WTC11 (cell line): ENCODE results near the gene C14orf93. TPM values are rescaled to one million over a fixed set of nuclear protein-coding genes. Genes with fewer than 3 reads are reported as not detected.

Experiments
- ATAC-seq: fragments of 200-7000 bp; cut with Tn5 transposase; 2 replicates; pipeline ENCODE4 v1.10.0; 2021; ENCODE audit warnings: mild to moderate bottlenecking, moderate library complexity
- CTCF ChIA-PET: fragments of 300-600 bp; sonication (Branson Sonifier 250); formaldehyde crosslinking; loops from one replicate; lab custom pipeline; 2021; ENCODE audit warnings: antibody characterized with exemption; lab: Charles Lee
- POLR2A ChIA-PET: fragments of 350-600 bp; sonication (Branson Sonifier 250); formaldehyde crosslinking; loops from one replicate; lab custom pipeline; 2021; ENCODE audit warnings: antibody characterized with exemption; lab: Charles Lee
- DNase-seq: peaks from one replicate; pipeline ENCODE4 v3.0.0; 2021; ENCODE audit warnings: low spot score
- H3K27ac Mint-ChIP-seq: 2 replicates; pipeline ENCODE4 v1.8.0; 2021; ENCODE audit warnings: mixed read lengths
- H3K27me3 Mint-ChIP-seq: 2 replicates; pipeline ENCODE4 v1.8.0; 2021; ENCODE audit warnings: low read depth, mild to moderate bottlenecking, moderate library complexity, mixed read lengths
- H3K36me3 Mint-ChIP-seq: 2 replicates; pipeline ENCODE4 v1.8.0; 2021; ENCODE audit warnings: mixed read lengths
- H3K4me1 Mint-ChIP-seq: 2 replicates; pipeline ENCODE4 v1.8.0; 2022; ENCODE audit warnings: mixed read lengths
- H3K4me3 Mint-ChIP-seq: 2 replicates; pipeline ENCODE4 v1.8.0; 2021; ENCODE audit warnings: mild to moderate bottlenecking, moderate library complexity, mixed read lengths
- H3K9me3 Mint-ChIP-seq: 2 replicates; pipeline ENCODE4 v1.8.0; 2021; ENCODE audit warnings: mixed read lengths
- ATF3 ChIP-seq: sonication (generic); formaldehyde crosslinking; conservative IDR thresholded peaks from 2 replicates; pipeline ENCODE4 v1.8.1; 2022; ENCODE audit warnings: mild to moderate bottlenecking, missing genetic modification reagents
- EMX1 ChIP-seq: fragments of 250-450 bp; sonication (Bioruptor Pico); IDR thresholded peaks from 2 replicates; pipeline ENCODE4 v1.8.0; 2021; ENCODE audit warnings: mild to moderate bottlenecking
- FOXP1 ChIP-seq: sonication (generic); formaldehyde crosslinking; IDR thresholded peaks from 2 replicates; pipeline ENCODE4 v1.8.0; 2022; ENCODE audit warnings: missing genetic modification reagents, mild to moderate bottlenecking, moderate library complexity, borderline replicate concordance
- GTF2I ChIP-seq: fragments of 250-450 bp; sonication (Bioruptor Pico); conservative IDR thresholded peaks from 2 replicates; pipeline ENCODE4 v1.4.0; 2021; ENCODE audit warnings: mild to moderate bottlenecking
- MAX ChIP-seq: sonication (generic); formaldehyde crosslinking; IDR thresholded peaks from 2 replicates; pipeline ENCODE4 v1.8.0; 2022; ENCODE audit warnings: mild to moderate bottlenecking, missing genetic modification reagents
- MXD4 ChIP-seq: fragments of 250-450 bp; sonication (Bioruptor Pico); IDR thresholded peaks from 2 replicates; pipeline ENCODE4 v1.8.0; 2021; ENCODE audit warnings: mild to moderate bottlenecking, moderate library complexity, borderline replicate concordance
- MYBL2 ChIP-seq: sonication (generic); formaldehyde crosslinking; IDR thresholded peaks from 2 replicates; pipeline ENCODE4 v1.8.1; 2023; ENCODE audit warnings: mild to moderate bottlenecking, moderate library complexity, missing genetic modification reagents
- PRRX2 ChIP-seq: fragments of 250-450 bp; sonication (Bioruptor Pico); IDR thresholded peaks from 2 replicates; pipeline ENCODE4 v1.8.0; 2021; ENCODE audit warnings: mild to moderate bottlenecking
- RELA ChIP-seq: sonication (generic); formaldehyde crosslinking; IDR thresholded peaks from 2 replicates; pipeline ENCODE4 v1.8.1; 2022; ENCODE audit warnings: missing genetic modification reagents, mild to moderate bottlenecking, borderline replicate concordance
- ZNF232 ChIP-seq: sonication (generic); formaldehyde crosslinking; IDR thresholded peaks from 2 replicates; pipeline ENCODE4 v1.8.0; 2022; ENCODE audit warnings: mild to moderate bottlenecking, missing genetic modification reagents
- ZNF416 ChIP-seq: fragments of 250-450 bp; sonication (Bioruptor Pico); IDR thresholded peaks from 2 replicates; pipeline ENCODE4 v1.9.0; 2021; ENCODE audit warnings: mild to moderate bottlenecking, inconsistent platforms
- total RNA-seq: library from RNA; stranded (reverse); gene quantifications from 3 replicates; pipeline ENCODE4 v1.2.3, GENCODE V29; 2021
- TF ChIP-seq, protein P1 (sequence below): fragments of 250-450 bp; sonication (Bioruptor Pico); conservative IDR thresholded peaks from 2 replicates; pipeline ENCODE4 v1.9.0; 2021; ENCODE audit warnings: mild to moderate bottlenecking
- TF ChIP-seq, protein P2 (sequence below): fragments of 250-450 bp; sonication (Bioruptor Pico); IDR thresholded peaks from 2 replicates; pipeline ENCODE4 v1.9.0; 2021; ENCODE audit warnings: moderate library complexity, mild to moderate bottlenecking, inconsistent platforms, borderline replicate concordance
- TF ChIP-seq, protein P3 (sequence below): sonication (generic); formaldehyde crosslinking; IDR thresholded peaks from 2 replicates; pipeline ENCODE4 v1.8.0; 2022; ENCODE audit warnings: mild to moderate bottlenecking, missing genetic modification reagents
- TF ChIP-seq, protein P4 (sequence below): fragments of 250-450 bp; sonication (Bioruptor Pico); IDR thresholded peaks from 2 replicates; pipeline ENCODE4 v1.8.0; 2021; ENCODE audit warnings: mild to moderate bottlenecking
- TF ChIP-seq, protein P5 (sequence below): fragments of 250-450 bp; sonication (Bioruptor Pico); IDR thresholded peaks from 2 replicates; pipeline ENCODE4 v1.9.0; 2021; ENCODE audit warnings: mild to moderate bottlenecking, borderline replicate concordance
- TF ChIP-seq, protein P6 (sequence below): sonication (generic); formaldehyde crosslinking; IDR thresholded peaks from 2 replicates; pipeline ENCODE4 v1.8.1; 2022; ENCODE audit warnings: low read depth, mild to moderate bottlenecking, moderate library complexity, missing genetic modification reagents, borderline replicate concordance
- TF ChIP-seq, protein P7 (sequence below): sonication (generic); formaldehyde crosslinking; IDR thresholded peaks from 2 replicates; pipeline ENCODE4 v1.8.1; 2022; ENCODE audit warnings: mild to moderate bottlenecking, moderate library complexity, missing genetic modification reagents
- TF ChIP-seq, protein P8 (sequence below): fragments of 250-450 bp; sonication (Bioruptor Pico); IDR thresholded peaks from 2 replicates; pipeline ENCODE4 v1.9.0; 2021; ENCODE audit warnings: mild to moderate bottlenecking

Gene C14orf93
- total RNA-seq, 1 experiment from 2014 or later = 8.1 TPM

DNA sequence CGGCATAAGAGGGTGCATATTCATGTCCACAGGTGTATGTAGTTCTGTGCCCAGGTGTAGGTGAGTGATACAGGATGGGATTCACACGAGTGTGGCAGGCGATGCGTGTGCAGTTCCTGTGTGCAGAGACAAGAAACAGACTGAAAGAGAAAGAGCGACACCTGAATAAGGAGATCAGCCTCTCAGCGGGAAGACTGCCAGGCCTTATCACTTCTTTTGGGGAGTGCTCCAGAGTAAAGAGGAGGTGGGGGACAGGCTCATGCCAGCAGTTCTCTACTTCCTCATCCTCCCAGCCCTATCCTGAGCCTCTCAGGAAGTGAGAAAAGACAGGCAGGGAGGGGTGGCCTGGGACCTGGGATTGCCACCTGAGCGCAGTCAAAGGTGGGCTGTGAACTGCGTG lies 34.9 kb upstream of the C14orf93 start (continued):
- TF ChIP-seq, protein P1, sequence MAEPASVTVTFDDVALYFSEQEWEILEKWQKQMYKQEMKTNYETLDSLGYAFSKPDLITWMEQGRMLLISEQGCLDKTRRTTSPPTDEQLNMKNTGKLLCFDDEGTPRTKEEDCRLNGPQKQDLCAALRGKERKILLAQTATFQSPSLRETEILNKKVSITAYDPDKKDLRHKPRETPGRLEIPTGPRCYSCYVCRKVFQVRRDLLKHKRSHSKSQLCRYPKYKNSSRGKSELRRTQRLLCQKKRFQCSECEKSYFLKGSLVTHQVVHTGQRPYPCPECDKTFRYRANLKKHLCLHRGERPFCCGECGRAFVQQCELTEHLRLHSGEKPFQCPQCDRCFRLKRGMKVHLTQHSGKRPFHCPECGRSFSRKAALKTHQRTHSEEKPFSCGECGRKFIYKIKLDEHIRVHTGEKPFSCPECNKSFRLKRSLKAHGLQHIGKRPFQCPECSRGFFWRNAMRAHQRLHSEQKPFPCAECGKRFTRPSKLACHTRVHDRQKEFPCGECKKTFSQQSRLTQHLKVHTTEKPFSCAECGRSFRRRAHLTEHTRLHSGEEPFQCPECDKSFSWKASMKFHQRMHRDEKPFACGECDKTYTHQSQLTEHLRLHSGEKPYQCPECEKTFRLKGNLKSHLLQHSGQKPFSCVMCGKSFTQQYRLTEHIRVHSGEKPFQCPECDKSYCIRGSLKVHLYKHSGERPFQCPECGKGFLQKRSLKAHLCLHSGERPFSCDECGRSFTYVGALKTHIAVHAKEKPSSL (CRISPR knock-in tag) = no peak

DNA sequence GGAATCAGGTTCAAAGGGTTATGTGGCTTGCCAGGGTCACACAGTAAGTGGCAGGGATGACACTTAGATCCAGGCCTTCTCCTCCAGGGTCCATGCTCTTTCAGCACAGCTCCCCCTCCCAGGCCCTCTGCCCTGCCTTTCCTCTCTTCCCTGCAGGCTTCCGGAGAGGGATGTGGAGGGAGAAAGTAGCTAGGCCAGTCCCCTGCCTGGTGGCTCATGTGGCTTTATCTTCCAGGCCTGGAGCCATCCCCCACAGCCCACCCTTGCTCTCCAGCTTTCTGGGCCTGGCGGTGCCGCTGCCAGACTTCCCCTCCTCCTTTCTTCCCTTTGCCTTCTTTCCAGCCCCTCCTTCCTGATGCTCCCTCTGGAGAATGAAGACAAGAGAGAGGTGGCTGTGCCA lies 33.8 kb upstream of the C14orf93 start:
- ATAC-seq = no peak
- Mint-ChIP-seq H3K4me3 (no peak overlapping the region), H3K9me3 (no peaks in the 10 kb centered on the region), H3K4me1 (peaks cover 9% of the 10 kb centered on the region; the same call in 1 of the 2 replicates), H3K27ac (peak overlapping the region; percentile 54; the same call in 1 of the 2 replicates), H3K36me3 (peaks cover 3% of the 10 kb centered on the region), H3K27me3 (no peaks in the 10 kb centered on the region)
- ChIA-PET CTCF (interaction anchor here (0.6 to 5.8 kb wide), 8 partner anchors 9 to 114 kb away, joined by 3 to 44 read pairs (median 4); partner anchors contain the start of genes CDH24 and PRMT5), POLR2A (interaction anchor here (1.0 kb wide), 1 partner anchor 23 kb away, joined by 3 read pairs; no protein-coding TSS in a partner anchor)
- TF ChIP-seq ZNF232 (CRISPR knock-in tag) (no peak), MYBL2 (CRISPR knock-in tag) (no peak), EMX1 (CRISPR knock-in tag) (no peak), PRRX2 (CRISPR knock-in tag) (no peak), MAX (CRISPR knock-in tag) (no peak), GTF2I (no peak), ATF3 (CRISPR knock-in tag) (no peak), RELA (CRISPR knock-in tag) (no peak), ZNF416 (CRISPR knock-in tag) (no peak), FOXP1 (no peak), MXD4 (CRISPR knock-in tag) (no peak)
- TF ChIP-seq, protein P2, sequence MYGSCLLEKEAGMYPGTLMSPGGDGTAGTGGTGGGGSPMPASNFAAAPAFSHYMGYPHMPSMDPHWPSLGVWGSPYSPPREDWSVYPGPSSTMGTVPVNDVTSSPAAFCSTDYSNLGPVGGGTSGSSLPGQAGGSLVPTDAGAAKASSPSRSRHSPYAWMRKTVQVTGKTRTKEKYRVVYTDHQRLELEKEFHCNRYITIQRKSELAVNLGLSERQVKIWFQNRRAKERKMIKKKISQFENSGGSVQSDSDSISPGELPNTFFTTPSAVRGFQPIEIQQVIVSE = no peak
- TF ChIP-seq, protein P3, sequence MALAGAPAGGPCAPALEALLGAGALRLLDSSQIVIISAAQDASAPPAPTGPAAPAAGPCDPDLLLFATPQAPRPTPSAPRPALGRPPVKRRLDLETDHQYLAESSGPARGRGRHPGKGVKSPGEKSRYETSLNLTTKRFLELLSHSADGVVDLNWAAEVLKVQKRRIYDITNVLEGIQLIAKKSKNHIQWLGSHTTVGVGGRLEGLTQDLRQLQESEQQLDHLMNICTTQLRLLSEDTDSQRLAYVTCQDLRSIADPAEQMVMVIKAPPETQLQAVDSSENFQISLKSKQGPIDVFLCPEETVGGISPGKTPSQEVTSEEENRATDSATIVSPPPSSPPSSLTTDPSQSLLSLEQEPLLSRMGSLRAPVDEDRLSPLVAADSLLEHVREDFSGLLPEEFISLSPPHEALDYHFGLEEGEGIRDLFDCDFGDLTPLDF = no peak
- TF ChIP-seq, protein P4, sequence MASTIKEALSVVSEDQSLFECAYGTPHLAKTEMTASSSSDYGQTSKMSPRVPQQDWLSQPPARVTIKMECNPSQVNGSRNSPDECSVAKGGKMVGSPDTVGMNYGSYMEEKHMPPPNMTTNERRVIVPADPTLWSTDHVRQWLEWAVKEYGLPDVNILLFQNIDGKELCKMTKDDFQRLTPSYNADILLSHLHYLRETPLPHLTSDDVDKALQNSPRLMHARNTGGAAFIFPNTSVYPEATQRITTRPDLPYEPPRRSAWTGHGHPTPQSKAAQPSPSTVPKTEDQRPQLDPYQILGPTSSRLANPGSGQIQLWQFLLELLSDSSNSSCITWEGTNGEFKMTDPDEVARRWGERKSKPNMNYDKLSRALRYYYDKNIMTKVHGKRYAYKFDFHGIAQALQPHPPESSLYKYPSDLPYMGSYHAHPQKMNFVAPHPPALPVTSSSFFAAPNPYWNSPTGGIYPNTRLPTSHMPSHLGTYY (CRISPR knock-in tag) = no peak
- TF ChIP-seq, protein P5, sequence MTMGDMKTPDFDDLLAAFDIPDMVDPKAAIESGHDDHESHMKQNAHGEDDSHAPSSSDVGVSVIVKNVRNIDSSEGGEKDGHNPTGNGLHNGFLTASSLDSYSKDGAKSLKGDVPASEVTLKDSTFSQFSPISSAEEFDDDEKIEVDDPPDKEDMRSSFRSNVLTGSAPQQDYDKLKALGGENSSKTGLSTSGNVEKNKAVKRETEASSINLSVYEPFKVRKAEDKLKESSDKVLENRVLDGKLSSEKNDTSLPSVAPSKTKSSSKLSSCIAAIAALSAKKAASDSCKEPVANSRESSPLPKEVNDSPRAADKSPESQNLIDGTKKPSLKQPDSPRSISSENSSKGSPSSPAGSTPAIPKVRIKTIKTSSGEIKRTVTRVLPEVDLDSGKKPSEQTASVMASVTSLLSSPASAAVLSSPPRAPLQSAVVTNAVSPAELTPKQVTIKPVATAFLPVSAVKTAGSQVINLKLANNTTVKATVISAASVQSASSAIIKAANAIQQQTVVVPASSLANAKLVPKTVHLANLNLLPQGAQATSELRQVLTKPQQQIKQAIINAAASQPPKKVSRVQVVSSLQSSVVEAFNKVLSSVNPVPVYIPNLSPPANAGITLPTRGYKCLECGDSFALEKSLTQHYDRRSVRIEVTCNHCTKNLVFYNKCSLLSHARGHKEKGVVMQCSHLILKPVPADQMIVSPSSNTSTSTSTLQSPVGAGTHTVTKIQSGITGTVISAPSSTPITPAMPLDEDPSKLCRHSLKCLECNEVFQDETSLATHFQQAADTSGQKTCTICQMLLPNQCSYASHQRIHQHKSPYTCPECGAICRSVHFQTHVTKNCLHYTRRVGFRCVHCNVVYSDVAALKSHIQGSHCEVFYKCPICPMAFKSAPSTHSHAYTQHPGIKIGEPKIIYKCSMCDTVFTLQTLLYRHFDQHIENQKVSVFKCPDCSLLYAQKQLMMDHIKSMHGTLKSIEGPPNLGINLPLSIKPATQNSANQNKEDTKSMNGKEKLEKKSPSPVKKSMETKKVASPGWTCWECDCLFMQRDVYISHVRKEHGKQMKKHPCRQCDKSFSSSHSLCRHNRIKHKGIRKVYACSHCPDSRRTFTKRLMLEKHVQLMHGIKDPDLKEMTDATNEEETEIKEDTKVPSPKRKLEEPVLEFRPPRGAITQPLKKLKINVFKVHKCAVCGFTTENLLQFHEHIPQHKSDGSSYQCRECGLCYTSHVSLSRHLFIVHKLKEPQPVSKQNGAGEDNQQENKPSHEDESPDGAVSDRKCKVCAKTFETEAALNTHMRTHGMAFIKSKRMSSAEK = no peak
- TF ChIP-seq, protein P6, sequence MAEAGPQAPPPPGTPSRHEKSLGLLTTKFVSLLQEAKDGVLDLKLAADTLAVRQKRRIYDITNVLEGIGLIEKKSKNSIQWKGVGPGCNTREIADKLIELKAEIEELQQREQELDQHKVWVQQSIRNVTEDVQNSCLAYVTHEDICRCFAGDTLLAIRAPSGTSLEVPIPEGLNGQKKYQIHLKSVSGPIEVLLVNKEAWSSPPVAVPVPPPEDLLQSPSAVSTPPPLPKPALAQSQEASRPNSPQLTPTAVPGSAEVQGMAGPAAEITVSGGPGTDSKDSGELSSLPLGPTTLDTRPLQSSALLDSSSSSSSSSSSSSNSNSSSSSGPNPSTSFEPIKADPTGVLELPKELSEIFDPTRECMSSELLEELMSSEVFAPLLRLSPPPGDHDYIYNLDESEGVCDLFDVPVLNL (CRISPR knock-in tag) = no peak
- TF ChIP-seq, protein P7, sequence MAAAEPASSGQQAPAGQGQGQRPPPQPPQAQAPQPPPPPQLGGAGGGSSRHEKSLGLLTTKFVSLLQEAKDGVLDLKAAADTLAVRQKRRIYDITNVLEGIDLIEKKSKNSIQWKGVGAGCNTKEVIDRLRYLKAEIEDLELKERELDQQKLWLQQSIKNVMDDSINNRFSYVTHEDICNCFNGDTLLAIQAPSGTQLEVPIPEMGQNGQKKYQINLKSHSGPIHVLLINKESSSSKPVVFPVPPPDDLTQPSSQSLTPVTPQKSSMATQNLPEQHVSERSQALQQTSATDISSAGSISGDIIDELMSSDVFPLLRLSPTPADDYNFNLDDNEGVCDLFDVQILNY (CRISPR knock-in tag) = no peak
- TF ChIP-seq, protein P8, sequence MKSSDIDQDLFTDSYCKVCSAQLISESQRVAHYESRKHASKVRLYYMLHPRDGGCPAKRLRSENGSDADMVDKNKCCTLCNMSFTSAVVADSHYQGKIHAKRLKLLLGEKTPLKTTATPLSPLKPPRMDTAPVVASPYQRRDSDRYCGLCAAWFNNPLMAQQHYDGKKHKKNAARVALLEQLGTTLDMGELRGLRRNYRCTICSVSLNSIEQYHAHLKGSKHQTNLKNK (CRISPR knock-in tag) = no peak
- no peak for DNase-seq
